Muscle of leg (tissue), 11 donors: ENCODE results near the gene SSBP2. TPM values are rescaled to one million over a fixed set of nuclear protein-coding genes. Genes with fewer than 3 reads are reported as not detected.
"Not testable (repeated sequence)": the region's sequence is repeated elsewhere in the genome, so short reads cannot be mapped to it uniquely, and the experiment has no call there.

Source experiments
- DNase-seq: peaks from one replicate; pipeline ENCODE4 v3.0.0; 2013
- H3K27ac ChIP-seq: one replicate; pipeline ENCODE4 v1.5.1; 2013; ENCODE audit warnings: mild to moderate bottlenecking, low read length, control low read depth
- H3K27me3 ChIP-seq: one replicate; pipeline ENCODE4 v1.6.1; 2013; ENCODE audit warnings: low read length; ENCODE audit not compliant: control insufficient read depth, insufficient read depth
- H3K36me3 ChIP-seq: one replicate; pipeline ENCODE4 v1.6.1; 2013; ENCODE audit warnings: low read length; ENCODE audit not compliant: control insufficient read depth, insufficient read depth
- H3K4me1 ChIP-seq: one replicate; pipeline ENCODE4 v1.6.1; 2013; ENCODE audit warnings: low read length; ENCODE audit not compliant: control insufficient read depth, insufficient read depth
- H3K4me3 ChIP-seq: one replicate; pipeline ENCODE4 v1.5.1; 2013; ENCODE audit warnings: low read length, control low read depth
- H3K9me3 ChIP-seq: replicated peaks from 2 replicates; pipeline ENCODE4 v1.6.1; 2013; ENCODE audit warnings: low read depth, low read length; ENCODE audit not compliant: control insufficient read depth
- WGBS: methylation state at CpG from one replicate; pipeline ENCODE4 v1.1.5; 2013; ENCODE audit warnings: missing lambda C conversion rate; ENCODE audit not compliant: insufficient coverage; 5-methylcytosine and 5-hydroxymethylcytosine counted together
- polyA plus RNA-seq, 8 donors: library from polyadenylated mRNA; unstranded; fragments of 120-200 nt; gene quantifications; one replicate each; pipeline versions ENCODE4 v1.2.1 to v1.2.3, GENCODE V29; 2013; ENCODE audit warnings: inconsistent platforms in 1 of 8, low replicate concordance in 1 of 8; ENCODE audit not compliant: insufficient read length in 8 of 8, insufficient read depth in 1 of 8
- total RNA-seq: library from RNA; stranded (reverse); fragments of 120-200 nt; gene quantifications from one replicate; pipeline ENCODE4 v1.2.4, GENCODE V29; 2013

SSBP2 gene
- total and polyA plus RNA-seq, 9 donors = 40.8 to 57.8 (median 51.9) TPM

GRCh38 chr5:81696418-81697397 is 54.2 kb downstream of the SSBP2 start:
- Histone ChIP-seq H3K4me1 (no peaks in the 10 kb centered on the region), H3K27ac (no peak overlapping the region), H3K36me3 (peaks cover 2% of the 10 kb centered on the region), H3K4me3 (no peak overlapping the region), H3K27me3 (no peaks in the 10 kb centered on the region), H3K9me3 (peaks cover 24% of the 10 kb centered on the region)
- DNase-seq = no peak
- no CpG with 5 or more reads among the region's 9 CpGs for WGBS

- H3K27me3 ChIP-seq = no peaks in the 10 kb centered on the region
- H3K4me3 ChIP-seq = no peak overlapping the region
- no peak for DNase-seq
- peaks cover 13% of the 10 kb centered on the region for H3K9me3 ChIP-seq
- peaks cover 2% of the 10 kb centered on the region for H3K36me3 ChIP-seq
- H3K4me1 ChIP-seq = no peaks in the 10 kb centered on the region
- no peak overlapping the region for H3K27ac ChIP-seq
- 80% methylated on average over 1 of the region's 2 CpGs for WGBS
These were observed 56.2 kb downstream of the SSBP2 start for GRCh38 chr5:81694726-81695125.

GRCh38 chr5:81688215-81688614 is 62.7 kb downstream of the SSBP2 start:
- Histone ChIP-seq H3K27me3 (no peaks in the 10 kb centered on the region), H3K4me3 (no peak overlapping the region), H3K9me3 (peaks cover 25% of the 10 kb centered on the region), H3K36me3 (peaks cover 2% of the 10 kb centered on the region), H3K27ac (no peak overlapping the region), H3K4me1 (no peaks in the 10 kb centered on the region)
- DNase-seq = no peak
- 96% methylated on average over 3 of the region's 5 CpGs for WGBS

- peaks cover 21% of the 10 kb centered on the region for H3K9me3 ChIP-seq
- no CpG with 5 or more reads among the region's 1 CpG for WGBS
- DNase-seq = no peak
These were observed 63.6 kb downstream of the SSBP2 start for GRCh38 chr5:81687292-81687691.

GRCh38 chr5:81685471-81685870 is 65.4 kb downstream of the SSBP2 start:
- no CpG with 5 or more reads among the region's 2 CpGs for WGBS
- H3K36me3 ChIP-seq = peaks cover 2% of the 10 kb centered on the region
- DNase-seq = no peak
- H3K4me1 ChIP-seq = no peaks in the 10 kb centered on the region
- H3K4me3 ChIP-seq = no peak overlapping the region
- no peaks in the 10 kb centered on the region for H3K27me3 ChIP-seq
- H3K27ac ChIP-seq = no peak overlapping the region
- peaks cover 22% of the 10 kb centered on the region for H3K9me3 ChIP-seq

More at GRCh38 chr5:81687292-81687691, 63.6 kb downstream of the SSBP2 start:
- no peaks in the 10 kb centered on the region for H3K27me3 ChIP-seq
- no peaks in the 10 kb centered on the region for H3K4me1 ChIP-seq
- H3K27ac ChIP-seq = no peak overlapping the region
- H3K4me3 ChIP-seq = no peak overlapping the region
- H3K36me3 ChIP-seq = peaks cover 2% of the 10 kb centered on the region

GRCh38 chr5:81679885-81680284 is 71.0 kb downstream of the SSBP2 start:
- H3K27ac ChIP-seq = no peak overlapping the region
- H3K36me3 ChIP-seq = no peaks in the 10 kb centered on the region
- H3K4me3 ChIP-seq = no peak overlapping the region
- H3K4me1 ChIP-seq = no peaks in the 10 kb centered on the region
- 100% methylated on average over 1 of the region's 1 CpG for WGBS
- no peak for DNase-seq
- H3K27me3 ChIP-seq = no peaks in the 10 kb centered on the region
- H3K9me3 ChIP-seq = peaks cover 15% of the 10 kb centered on the region

- Histone ChIP-seq H3K27me3 (no peaks in the 10 kb centered on the region), H3K4me3 (no peak overlapping the region), H3K27ac (no peak overlapping the region), H3K36me3 (no peaks in the 10 kb centered on the region), H3K9me3 (peaks cover 8% of the 10 kb centered on the region), H3K4me1 (no peaks in the 10 kb centered on the region)
- WGBS = no CpG with 5 or more reads among the region's 3 CpGs
- no peak for DNase-seq
These were observed 75.5 kb downstream of the SSBP2 start for GRCh38 chr5:81675420-81675819.

GRCh38 chr5:81665795-81666194 is 85.1 kb downstream of the SSBP2 start:
- no peaks in the 10 kb centered on the region for H3K4me1 ChIP-seq
- no peaks in the 10 kb centered on the region for H3K27me3 ChIP-seq
- no peaks in the 10 kb centered on the region for H3K9me3 ChIP-seq
- WGBS = no CpG with 5 or more reads among the region's 1 CpG
- H3K36me3 ChIP-seq = no peaks in the 10 kb centered on the region
- no peak overlapping the region for H3K4me3 ChIP-seq
- H3K27ac ChIP-seq = no peak overlapping the region
- peak; percentile 24 for DNase-seq

GRCh38 chr5:81660624-81661023 is 90.3 kb downstream of the SSBP2 start:
- not testable (repeated sequence) for H3K4me3 ChIP-seq, H3K27ac ChIP-seq, DNase-seq, H3K36me3 ChIP-seq, H3K27me3 ChIP-seq, H3K4me1 ChIP-seq, H3K9me3 ChIP-seq
- WGBS = 100% methylated on average over 1 of the region's 1 CpG

- H3K27me3 ChIP-seq = no peaks in the 10 kb centered on the region
- no peak overlapping the region for H3K4me3 ChIP-seq
- DNase-seq = no peak
- no CpG with 5 or more reads among the region's 1 CpG for WGBS
- no peaks in the 10 kb centered on the region for H3K36me3 ChIP-seq
- no peak overlapping the region for H3K27ac ChIP-seq
- H3K4me1 ChIP-seq = no peaks in the 10 kb centered on the region
- H3K9me3 ChIP-seq = peaks cover 2% of the 10 kb centered on the region
These were observed 93.5 kb downstream of the SSBP2 start for GRCh38 chr5:81657386-81657785.
